Smooth muscle cell (in vitro differentiated cells): ENCODE results near the gene NOX3. TPM values are rescaled to one million over a fixed set of nuclear protein-coding genes. Genes with fewer than 3 reads are reported as not detected.
A peak's percentile ranks its signal among the peaks of the same experiment; 100 is the strongest.

Experiments used
- DNase-seq: peaks from one replicate; lab custom pipeline; 2025; ENCODE audit not compliant: unreplicated experiment; lab: John Stamatoyannopoulos, UW
- H2AFZ ChIP-seq: fragments of 200-600 bp; sonication (generic); 2 replicates; pipeline ENCODE4 v1.6.0; 2016; ENCODE audit warnings: antibody characterized with exemption, low read depth, mild to moderate bottlenecking
- H3F3A ChIP-seq: fragments of 200-600 bp; sonication (generic); 2 replicates; pipeline ENCODE4 v1.6.0; 2017; ENCODE audit warnings: antibody characterized with exemption, low read depth
- H3K27ac ChIP-seq: fragments of 200-600 bp; sonication (generic); 2 replicates; pipeline ENCODE4 v1.5.1; 2016; ENCODE audit warnings: low read depth, mild to moderate bottlenecking
- H3K27me3 ChIP-seq: fragments of 200-600 bp; sonication (generic); 2 replicates; pipeline ENCODE4 v1.6.1; 2016; ENCODE audit warnings: low read depth, mild to moderate bottlenecking
- H3K36me3 ChIP-seq: fragments of 200-600 bp; sonication (generic); 2 replicates; pipeline ENCODE4 v1.5.1; 2016; ENCODE audit warnings: low read depth
- H3K4me1 ChIP-seq: fragments of 200-600 bp; sonication (generic); 2 replicates; pipeline ENCODE4 v1.5.1; 2016; ENCODE audit warnings: low read depth
- H3K4me2 ChIP-seq: fragments of 200-600 bp; sonication (generic); 2 replicates; pipeline ENCODE4 v1.6.0; 2016; ENCODE audit warnings: mild to moderate bottlenecking
- H3K4me3 ChIP-seq: fragments of 200-600 bp; sonication (generic); 2 replicates; pipeline ENCODE4 v1.5.1; 2016; ENCODE audit warnings: mild to moderate bottlenecking
- H3K79me2 ChIP-seq: fragments of 200-600 bp; sonication (generic); 2 replicates; pipeline ENCODE4 v1.6.0; 2016; ENCODE audit warnings: low read depth, mild to moderate bottlenecking
- H3K9ac ChIP-seq: fragments of 200-600 bp; sonication (generic); 2 replicates; pipeline ENCODE4 v1.6.0; 2016; ENCODE audit warnings: low read depth
- H3K9me3 ChIP-seq: fragments of 200-600 bp; sonication (generic); replicated peaks from 2 replicates; pipeline ENCODE4 v1.5.1; 2016; ENCODE audit warnings: low read depth
- H4K20me1 ChIP-seq: fragments of 200-600 bp; sonication (generic); 2 replicates; pipeline ENCODE4 v1.6.0; 2016; ENCODE audit warnings: low read depth
- WGBS: methylation state at CpG from one replicate; pipeline ENCODE4 v1.1.7; 2016; ENCODE audit warnings: low lambda C conversion rate; 5-methylcytosine and 5-hydroxymethylcytosine counted together
- polyA plus RNA-seq: library from polyadenylated mRNA; unstranded; fragments of >200 nt; fragmentation: Nextera tagmentation; extraction: Ambion mirVana; gene quantifications from 2 replicates; pipeline ENCODE4 v1.2.1, GENCODE V29; 2016
- total RNA-seq: library from RNA; depleted of rRNA; stranded (reverse); fragments of >200 nt; gene quantifications from 2 replicates; pipeline ENCODE4 v1.2.3, GENCODE V29; 2014
- TF ChIP-seq, protein P1 (sequence below): fragments of 200-600 bp; sonication (generic); IDR thresholded peaks from 2 replicates; pipeline ENCODE4 v1.5.1; 2017; ENCODE audit warnings: borderline replicate concordance, mild to moderate bottlenecking, antibody characterized with exemption; ENCODE audit not compliant: insufficient read depth, poor library complexity, severe bottlenecking

Gene NOX3
- total and polyA plus RNA-seq, 2 experiments from 2014 or later: not detected

DNA sequence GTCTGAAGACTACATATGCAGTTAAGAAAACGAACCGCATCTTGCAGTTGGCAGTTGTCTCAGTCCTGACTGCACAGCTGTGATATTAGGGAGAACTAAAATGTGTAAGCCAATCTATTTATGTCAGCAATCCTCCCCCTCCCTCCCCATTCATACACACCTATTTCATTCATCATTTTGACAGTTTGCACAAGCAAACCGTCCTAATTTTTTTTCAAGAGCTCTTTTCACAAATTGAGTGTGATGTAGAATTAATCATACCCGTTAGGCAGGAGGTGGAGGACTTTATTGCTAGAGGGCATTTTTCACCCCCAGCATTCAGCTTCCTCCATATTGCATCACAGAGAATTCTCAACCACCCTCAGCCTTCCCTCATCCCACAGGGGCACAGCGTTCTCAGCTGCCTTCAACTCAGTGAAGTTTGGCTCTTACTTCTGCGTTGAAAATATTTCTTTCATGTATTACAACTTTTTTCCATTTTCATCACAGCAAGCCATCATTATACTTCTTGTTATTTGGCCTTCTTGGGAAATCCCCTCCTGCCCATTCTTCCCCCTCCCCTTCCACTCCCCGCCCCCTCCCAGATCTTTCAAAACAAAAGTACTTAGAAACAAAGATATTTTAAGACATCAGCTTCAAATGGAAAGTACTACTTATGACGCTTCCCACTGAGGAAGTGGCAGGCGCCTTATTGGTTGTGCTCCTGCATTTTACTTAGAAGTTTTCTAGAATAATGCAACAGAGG, 37.5 kb downstream of the NOX3 start:
- no peak overlapping the region for H3K9ac ChIP-seq
- H3K4me1 ChIP-seq: peaks cover 17% of the 10 kb centered on the region
- no peaks in the 10 kb centered on the region for H4K20me1 ChIP-seq
- WGBS: 68% methylated on average over 9 of the region's 9 CpGs
- no peak for DNase-seq
- H3F3A ChIP-seq: no peaks in the 10 kb centered on the region
- no peaks in the 10 kb centered on the region for H3K27me3 ChIP-seq
- H3K79me2 ChIP-seq: no peaks in the 10 kb centered on the region
- no peaks in the 10 kb centered on the region for H3K36me3 ChIP-seq
- H2AFZ ChIP-seq: peak overlapping the region; percentile 38
- peak overlapping the region; percentile 52 for H3K27ac ChIP-seq
- no peaks in the 10 kb centered on the region for H3K9me3 ChIP-seq
- peak overlapping the region; percentile 62 for H3K4me2 ChIP-seq
- H3K4me3 ChIP-seq: no peak overlapping the region
- TF ChIP-seq, protein P1, sequence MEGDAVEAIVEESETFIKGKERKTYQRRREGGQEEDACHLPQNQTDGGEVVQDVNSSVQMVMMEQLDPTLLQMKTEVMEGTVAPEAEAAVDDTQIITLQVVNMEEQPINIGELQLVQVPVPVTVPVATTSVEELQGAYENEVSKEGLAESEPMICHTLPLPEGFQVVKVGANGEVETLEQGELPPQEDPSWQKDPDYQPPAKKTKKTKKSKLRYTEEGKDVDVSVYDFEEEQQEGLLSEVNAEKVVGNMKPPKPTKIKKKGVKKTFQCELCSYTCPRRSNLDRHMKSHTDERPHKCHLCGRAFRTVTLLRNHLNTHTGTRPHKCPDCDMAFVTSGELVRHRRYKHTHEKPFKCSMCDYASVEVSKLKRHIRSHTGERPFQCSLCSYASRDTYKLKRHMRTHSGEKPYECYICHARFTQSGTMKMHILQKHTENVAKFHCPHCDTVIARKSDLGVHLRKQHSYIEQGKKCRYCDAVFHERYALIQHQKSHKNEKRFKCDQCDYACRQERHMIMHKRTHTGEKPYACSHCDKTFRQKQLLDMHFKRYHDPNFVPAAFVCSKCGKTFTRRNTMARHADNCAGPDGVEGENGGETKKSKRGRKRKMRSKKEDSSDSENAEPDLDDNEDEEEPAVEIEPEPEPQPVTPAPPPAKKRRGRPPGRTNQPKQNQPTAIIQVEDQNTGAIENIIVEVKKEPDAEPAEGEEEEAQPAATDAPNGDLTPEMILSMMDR: no peak

DNA sequence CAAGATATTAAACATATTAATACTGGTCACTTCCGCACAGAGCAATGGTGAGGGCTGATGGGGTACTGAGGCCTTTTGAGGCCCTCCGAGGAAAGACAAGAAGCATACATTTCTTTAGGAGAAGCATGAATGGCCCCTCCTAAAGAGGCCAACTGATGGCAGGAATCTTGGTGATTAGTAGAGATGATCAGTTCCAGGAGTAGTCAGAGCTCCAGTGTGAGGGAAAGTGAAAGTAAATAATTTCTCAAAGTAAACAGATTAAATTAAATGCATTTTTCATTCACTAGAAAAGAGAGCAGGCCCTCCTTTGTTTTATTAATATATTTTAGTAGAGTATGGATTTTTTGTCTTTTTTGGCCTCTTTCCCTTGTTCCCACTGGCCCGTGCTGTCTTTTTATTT, 38.2 kb downstream of the NOX3 start:
- peak overlapping the region; percentile 52 for H3K27ac ChIP-seq
- H4K20me1 ChIP-seq: no peaks in the 10 kb centered on the region
- no peaks in the 10 kb centered on the region for H3K36me3 ChIP-seq
- no peaks in the 10 kb centered on the region for H3K79me2 ChIP-seq
- peak overlapping the region; percentile 62 for H3K4me2 ChIP-seq
- no peak for DNase-seq
- H3K9ac ChIP-seq: no peak overlapping the region
- WGBS: 89% methylated on average over 3 of the region's 3 CpGs
- H3K9me3 ChIP-seq: no peaks in the 10 kb centered on the region
- no peaks in the 10 kb centered on the region for H3K27me3 ChIP-seq
- peaks cover 17% of the 10 kb centered on the region for H3K4me1 ChIP-seq
- peak overlapping the region; percentile 38 for H2AFZ ChIP-seq
- no peak overlapping the region for H3K4me3 ChIP-seq
- H3F3A ChIP-seq: no peaks in the 10 kb centered on the region
- TF ChIP-seq, protein P1: no peak

DNA sequence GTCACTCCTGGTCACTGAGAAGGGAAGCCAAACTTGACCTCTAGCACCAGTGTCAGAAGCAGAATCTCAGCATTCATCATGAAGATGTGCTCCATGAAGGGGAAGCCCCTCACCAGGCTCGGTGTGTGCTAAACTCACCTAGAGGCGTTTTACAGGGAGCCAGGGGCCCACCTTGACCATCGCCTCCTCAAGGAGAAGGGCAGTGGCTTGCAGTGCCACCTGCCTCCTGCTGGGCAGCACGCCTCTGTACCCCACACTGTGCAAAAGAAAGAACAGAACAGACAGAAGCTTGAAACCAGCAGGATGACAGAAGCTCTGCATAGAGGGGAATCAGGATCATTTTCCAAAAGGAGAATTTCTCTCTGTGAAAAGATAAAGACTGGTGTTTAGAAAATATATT, 39.7 kb downstream of the NOX3 start:
- Histone ChIP-seq H3K4me3 (no peak overlapping the region), H3F3A (no peaks in the 10 kb centered on the region), H3K9ac (no peak overlapping the region), H4K20me1 (no peaks in the 10 kb centered on the region), H2AFZ (no peak overlapping the region), H3K36me3 (no peaks in the 10 kb centered on the region), H3K27ac (no peak overlapping the region), H3K4me1 (peaks cover 17% of the 10 kb centered on the region), H3K27me3 (no peaks in the 10 kb centered on the region), H3K4me2 (no peak overlapping the region), H3K79me2 (no peaks in the 10 kb centered on the region), H3K9me3 (no peaks in the 10 kb centered on the region)
- no peak for DNase-seq
- 94% methylated on average over 4 of the region's 4 CpGs for WGBS
- TF ChIP-seq, protein P1: no peak

DNA sequence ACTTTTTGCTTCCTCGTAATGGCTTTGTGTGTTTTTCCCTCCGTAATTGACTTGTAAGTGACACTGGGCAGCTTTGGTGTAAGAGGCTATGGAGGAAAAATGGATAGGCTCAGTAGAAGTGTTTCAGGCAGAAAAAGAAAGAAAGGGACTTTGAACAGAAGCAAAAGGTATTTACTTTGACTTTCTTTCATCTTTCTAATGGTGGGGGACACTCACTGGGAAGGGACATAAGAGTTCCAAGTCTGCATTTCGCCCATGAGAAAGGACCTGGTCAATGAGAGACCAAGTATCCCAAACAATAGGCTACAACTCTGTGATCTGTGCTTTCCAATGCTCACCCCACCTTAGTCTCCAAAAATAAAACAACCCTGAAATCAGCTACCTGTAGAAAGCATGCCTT, 41.6 kb downstream of the NOX3 start:
- Histone ChIP-seq H3K27me3 (no peaks in the 10 kb centered on the region), H2AFZ (no peak overlapping the region), H4K20me1 (no peaks in the 10 kb centered on the region), H3K79me2 (no peaks in the 10 kb centered on the region), H3K4me1 (peaks cover 12% of the 10 kb centered on the region), H3F3A (no peaks in the 10 kb centered on the region), H3K4me2 (no peak overlapping the region), H3K36me3 (no peaks in the 10 kb centered on the region), H3K27ac (no peak overlapping the region), H3K9ac (no peak overlapping the region), H3K9me3 (no peaks in the 10 kb centered on the region), H3K4me3 (no peak overlapping the region)
- TF ChIP-seq, protein P1: no peak
- 88% methylated on average over 3 of the region's 3 CpGs for WGBS
- no peak for DNase-seq
